ENCODE measurements around the gene PCDHGA7.
"Not testable (repeated sequence)": the region's sequence is repeated elsewhere in the genome, so short reads cannot be mapped to it uniquely, and the experiment has no call there.

Gene PCDHGA7

DNA sequence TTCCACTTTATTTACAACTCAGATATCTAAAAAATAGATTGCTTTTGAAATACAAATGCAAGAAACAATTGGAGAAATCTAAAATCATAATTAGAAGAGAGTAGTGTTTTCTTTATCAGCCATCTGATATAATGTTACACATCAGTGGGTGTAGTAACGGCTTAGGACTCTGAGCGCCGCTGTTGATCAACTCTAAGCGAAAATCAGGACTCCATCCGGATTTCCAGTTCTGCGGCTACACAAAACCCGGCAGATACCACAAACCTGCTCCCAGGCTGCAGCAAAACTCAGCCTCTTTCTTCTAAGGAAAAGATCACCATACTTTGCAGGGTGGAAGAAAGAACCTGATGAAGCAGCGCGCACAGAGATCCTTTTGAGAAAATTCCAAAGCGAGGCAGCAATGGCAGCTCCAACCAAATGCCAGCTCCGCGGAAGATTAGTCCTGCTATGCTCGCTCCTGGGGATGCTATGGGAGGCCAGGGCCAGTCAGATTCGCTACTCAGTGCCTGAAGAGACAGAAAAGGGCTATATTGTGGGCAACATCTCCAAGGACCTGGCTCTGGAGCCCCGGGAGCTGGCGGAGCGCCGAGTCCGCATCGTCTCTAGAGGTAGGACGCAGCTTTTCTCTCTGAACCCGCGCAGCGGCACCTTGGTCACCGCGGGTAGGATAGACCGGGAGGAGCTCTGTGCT, 20.2 kb downstream of the PCDHGA7 start, which contains the start of gene PCDHGA9:
Gene PCDHGA9 (plus strand): TSS at position 226 of the 691 bp plus-strand sequence. CDS start 175 bp downstream, at position 401.
- DNase-seq = no peak

DNA sequence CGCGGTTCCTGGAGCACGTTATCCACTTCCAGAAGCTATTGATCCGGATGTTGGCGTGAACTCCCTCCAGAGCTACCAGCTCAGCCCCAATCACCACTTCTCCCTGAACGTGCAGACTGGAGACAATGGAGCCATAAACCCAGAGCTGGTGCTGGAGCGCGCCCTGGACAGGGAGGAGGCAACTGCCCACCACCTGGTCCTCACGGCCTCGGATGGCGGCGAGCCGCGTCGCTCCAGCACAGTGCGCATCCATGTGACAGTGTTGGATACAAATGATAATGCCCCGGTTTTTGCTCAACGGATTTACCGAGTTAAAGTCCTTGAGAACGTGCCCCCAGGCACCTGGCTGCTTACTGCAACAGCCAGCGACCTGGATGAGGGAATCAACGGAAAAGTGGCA, 20.8 kb downstream of the PCDHGA7 start:
- no peak for DNase-seq

DNA sequence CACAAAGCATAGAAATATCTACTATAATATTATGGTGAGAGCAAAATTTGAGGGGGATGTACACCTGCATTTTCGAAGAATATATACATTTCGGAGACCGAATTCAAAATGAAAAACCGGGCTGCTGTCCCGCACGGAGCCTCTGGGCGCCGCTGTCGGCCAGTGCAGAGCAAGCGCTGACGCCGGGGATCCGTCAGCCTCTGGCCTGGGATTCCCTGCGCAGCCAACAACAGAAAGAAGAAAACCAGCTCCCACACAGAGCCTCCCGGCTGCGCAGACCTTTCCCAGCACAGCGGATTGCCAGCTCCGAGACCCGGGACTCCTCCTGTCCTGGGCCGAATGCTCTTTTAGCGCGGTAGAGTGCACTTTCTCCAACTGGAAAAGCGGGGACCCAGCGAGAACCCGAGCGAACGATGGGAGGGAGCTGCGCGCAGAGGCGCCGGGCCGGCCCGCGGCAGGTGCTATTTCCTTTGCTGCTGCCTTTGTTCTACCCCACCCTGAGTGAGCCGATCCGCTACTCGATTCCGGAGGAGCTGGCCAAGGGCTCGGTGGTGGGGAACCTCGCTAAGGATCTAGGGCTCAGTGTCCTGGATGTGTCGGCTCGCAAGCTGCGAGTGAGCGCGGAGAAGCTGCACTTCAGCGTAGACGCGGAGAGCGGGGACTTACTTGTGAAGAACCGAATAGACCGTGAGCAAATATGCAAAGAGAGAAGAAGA, 25.4 kb downstream of the PCDHGA7 start, which contains the start of gene PCDHGB6:
Gene PCDHGB6 (plus strand): TSS at position 232 of the 716 bp plus-strand sequence. CDS start 182 bp downstream, at position 414.
- DNase-seq = peak in 1 of 4 experiments; percentile 21

DNA sequence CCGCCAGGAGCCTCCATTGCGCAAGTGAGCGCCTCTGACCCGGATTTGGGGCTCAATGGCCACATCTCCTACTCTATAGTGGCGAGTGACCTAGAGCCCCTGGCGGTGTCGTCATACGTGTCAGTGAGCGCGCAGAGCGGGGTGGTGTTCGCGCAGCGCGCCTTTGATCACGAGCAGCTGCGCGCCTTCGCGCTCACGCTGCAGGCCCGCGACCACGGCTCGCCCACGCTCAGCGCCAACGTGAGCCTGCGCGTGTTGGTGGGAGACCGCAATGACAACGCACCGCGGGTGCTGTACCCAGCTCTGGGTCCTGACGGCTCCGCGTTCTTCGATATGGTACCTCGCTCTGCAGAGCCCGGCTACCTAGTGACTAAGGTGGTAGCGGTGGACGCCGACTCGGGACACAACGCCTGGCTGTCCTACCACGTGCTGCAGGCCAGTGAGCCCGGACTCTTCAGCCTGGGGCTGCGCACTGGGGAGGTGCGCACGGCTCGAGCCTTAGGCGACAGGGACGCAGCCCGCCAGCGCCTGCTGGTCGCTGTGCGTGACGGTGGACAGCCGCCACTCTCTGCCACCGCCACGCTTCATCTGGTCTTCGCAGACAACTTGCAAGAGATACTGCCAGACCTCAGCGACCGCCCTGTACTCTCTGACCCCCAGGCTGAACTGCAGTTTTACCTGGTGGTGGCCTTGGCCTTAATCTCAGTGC, 27.2 kb downstream of the PCDHGA7 start:
- no peak for DNase-seq

DNA sequence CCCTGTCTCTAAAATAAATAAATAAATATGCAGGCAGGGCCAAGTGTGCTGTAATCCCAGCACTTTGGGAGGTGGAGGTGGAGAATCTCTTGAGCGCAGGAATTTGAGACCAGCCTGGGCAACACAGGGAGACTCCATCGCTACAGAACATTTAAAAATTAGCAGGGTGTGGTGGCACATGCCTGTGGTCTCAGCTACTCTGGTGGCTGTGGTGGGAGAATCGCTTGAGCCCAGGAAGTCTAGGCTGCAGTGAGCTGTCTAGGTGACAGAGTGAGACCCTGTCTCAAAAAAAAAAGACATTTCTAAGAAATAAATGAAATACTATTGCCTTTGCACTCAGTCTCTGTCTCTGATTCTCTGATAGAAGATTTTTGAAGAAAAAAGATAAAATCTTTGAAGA, 29.0 kb downstream of the PCDHGA7 start:
- DNase-seq = no peak

DNA sequence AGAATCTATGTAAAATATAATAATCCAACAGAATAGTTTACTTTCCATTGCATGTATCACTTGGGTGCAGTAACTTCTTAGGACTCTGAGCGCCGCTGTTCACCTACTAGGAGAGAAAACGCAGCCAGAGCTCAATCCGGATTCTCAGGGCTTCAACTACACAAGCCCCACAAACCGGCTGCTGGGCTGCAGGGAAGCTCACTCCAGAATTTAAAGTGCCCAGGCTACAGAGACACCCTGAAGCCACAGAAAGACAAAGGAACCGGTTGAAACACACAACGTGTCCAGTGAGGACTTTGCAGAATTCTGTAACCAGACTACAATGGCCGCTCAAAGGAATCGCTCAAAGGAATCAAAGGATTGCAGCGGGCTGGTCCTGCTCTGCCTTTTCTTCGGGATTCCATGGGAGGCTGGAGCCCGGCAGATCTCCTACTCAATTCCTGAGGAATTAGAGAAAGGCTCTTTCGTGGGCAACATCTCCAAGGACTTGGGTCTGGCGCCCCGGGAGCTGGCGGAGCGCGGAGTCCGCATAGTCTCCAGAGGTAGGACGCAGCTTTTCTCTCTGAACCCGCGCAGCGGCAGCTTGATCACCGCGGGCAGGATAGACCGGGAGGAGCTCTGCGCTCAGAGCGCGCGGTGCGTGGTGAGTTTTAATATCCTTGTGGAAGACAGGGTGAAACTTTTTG, 30.5 kb downstream of the PCDHGA7 start, which contains the start of gene PCDHGA10:
Gene PCDHGA10 (plus strand): TSS at position 134 of the 686 bp plus-strand sequence. CDS start 189 bp downstream, at position 323.
- peak in 1 of 4 experiments; percentile 35 for DNase-seq

DNA sequence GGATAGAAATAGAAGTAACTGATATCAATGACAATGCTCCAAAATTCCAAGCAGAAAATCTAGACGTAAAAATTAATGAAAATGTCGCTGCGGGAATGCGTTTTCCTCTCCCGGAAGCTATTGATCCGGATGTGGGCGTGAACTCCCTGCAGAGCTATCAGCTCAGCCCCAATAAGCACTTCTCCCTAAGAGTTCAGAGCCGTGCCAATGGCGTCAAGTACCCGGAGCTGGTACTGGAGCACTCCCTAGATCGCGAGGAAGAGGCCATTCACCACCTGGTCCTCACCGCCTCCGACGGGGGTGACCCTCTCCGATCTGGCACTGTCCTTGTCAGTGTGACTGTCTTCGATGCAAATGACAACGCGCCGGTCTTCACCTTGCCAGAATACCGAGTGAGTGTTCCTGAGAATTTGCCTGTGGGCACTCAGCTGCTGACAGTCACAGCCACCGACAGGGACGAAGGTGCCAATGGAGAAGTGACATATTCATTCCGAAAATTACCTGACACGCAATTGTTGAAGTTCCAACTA, 31.1 kb downstream of the PCDHGA7 start:
- DNase-seq = no peak

DNA sequence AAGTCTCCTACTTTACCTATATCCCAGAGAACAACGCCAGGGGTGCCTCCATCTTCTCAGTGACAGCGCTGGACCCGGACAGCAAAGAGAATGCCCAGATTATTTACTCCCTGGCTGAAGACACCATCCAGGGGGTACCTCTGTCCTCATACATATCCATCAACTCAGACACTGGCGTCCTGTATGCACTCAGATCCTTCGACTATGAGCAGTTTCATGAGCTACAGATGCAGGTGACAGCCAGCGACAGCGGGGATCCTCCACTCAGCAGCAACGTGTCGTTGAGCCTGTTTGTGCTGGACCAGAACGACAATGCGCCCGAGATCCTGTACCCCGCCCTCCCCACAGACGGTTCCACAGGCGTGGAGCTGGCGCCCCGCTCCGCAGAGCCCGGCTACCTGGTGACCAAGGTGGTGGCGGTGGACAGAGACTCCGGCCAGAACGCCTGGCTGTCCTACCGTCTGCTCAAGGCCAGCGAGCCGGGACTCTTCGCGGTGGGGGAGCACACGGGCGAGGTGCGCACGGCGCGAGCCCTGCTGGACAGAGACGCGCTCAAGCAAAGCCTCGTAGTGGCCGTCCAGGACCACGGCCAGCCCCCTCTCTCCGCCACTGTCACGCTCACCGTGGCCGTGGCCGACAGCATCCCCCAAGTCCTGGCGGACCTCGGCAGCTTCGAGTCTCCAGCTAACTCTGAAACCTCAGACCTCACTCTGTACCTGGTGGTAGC, 32.2 kb downstream of the PCDHGA7 start:
- not testable (repeated sequence) for DNase-seq

DNA sequence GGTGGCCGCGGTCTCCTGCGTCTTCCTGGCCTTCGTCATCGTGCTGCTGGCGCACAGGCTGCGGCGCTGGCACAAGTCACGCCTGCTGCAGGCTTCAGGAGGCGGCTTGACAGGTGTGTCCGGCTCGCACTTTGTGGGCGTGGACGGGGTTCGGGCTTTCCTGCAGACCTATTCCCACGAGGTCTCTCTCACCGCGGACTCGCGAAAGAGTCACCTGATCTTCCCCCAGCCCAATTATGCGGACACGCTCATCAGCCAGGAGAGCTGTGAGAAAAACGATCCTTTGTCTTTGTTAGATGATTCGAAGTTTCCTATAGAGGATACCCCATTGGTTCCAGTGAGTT, 32.7 kb downstream of the PCDHGA7 start:
- DNase-seq = not testable (repeated sequence)

DNA sequence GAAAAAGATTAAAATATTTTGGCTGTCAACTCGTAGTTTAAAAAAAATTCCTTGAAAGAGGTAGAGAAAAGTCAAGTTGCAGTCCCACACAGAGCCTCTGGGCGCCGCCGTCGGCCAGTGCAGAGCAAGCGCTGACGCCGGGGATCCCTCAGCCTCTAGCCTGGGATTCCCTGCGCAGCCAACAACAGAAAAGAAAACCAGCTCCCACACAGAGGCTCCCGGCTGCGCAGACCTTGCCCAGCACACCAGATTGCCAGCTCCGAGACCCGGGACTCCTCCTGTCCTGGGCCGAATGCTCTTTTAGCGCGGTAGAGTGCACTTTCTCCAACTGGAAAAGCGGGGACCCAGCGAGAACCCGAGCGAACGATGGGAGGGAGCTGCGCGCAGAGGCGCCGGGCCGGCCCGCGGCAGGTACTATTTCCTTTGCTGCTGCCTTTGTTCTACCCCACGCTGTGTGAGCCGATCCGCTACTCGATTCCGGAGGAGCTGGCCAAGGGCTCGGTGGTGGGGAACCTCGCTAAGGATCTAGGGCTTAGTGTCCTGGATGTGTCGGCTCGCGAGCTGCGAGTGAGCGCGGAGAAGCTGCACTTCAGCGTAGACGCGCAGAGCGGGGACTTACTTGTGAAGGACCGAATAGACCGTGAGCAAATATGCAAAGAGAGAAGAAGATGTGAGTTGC, 35.1 kb downstream of the PCDHGA7 start, which contains the start of gene PCDHGB7:
Gene PCDHGB7 (plus strand): TSS at position 184 of the 679 bp plus-strand sequence. CDS start 183 bp downstream, at position 367.
- DNase-seq = not testable (repeated sequence)

DNA sequence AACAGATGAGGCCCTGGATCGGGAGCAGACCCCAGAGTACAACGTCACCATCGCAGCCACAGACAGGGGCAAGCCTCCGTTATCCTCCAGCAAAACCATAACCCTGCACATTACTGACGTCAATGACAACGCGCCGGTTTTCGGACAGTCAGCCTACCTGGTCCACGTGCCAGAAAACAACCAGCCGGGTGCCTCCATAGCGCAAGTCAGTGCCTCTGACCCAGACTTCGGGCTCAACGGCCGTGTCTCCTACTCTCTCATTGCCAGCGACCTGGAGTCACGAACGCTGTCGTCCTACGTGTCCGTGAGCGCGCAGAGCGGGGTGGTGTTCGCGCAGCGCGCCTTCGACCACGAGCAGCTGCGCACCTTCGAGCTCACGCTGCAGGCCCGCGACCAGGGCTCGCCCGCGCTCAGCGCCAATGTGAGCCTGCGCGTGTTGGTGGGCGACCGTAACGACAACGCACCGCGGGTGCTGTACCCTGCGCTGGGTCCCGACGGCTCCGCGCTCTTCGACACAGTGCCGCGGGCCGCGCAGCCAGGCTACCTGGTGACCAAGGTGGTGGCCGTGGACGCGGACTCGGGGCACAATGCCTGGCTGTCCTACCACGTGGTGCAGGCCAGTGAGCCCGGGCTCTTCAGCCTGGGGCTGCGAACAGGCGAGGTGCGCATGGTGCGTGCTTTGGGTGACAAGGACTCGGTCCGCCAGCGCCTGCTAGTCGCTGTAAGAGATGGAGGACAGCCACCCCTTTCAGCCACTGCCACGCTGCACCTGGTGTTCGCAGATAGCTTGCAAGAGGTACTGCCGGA, 36.7 kb downstream of the PCDHGA7 start:
- no peak for DNase-seq

DNA sequence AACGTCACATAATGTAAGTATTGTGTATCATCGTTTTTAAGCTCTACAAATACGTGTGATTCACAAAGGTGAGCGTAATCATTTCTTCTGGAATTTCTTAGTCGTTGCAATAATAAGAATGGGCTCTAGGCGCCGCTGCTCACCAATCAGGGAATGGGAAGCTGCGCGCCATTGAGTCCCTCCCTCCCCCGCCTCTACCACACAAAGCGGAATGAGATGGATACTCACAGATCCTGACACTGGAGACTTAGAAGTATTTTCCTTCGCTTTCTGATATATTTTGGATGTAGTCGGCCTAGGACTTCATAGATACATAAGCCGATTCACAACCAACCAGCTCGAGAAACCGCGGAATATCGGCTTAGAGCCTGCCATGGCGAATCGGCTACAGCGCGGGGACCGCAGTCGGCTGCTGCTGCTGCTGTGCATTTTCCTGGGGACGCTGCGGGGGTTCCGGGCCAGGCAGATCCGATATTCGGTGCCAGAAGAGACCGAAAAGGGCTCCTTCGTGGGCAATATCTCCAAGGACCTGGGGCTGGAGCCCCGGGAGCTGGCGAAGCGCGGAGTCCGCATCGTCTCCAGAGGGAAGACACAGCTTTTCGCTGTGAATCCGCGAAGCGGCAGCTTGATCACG, 38.4 kb downstream of the PCDHGA7 start, which contains the start of gene PCDHGA11:
Gene PCDHGA11 (plus strand): TSS at position 197 of the 634 bp plus-strand sequence. CDS start 177 bp downstream, at position 374.
- DNase-seq = no peak

DNA sequence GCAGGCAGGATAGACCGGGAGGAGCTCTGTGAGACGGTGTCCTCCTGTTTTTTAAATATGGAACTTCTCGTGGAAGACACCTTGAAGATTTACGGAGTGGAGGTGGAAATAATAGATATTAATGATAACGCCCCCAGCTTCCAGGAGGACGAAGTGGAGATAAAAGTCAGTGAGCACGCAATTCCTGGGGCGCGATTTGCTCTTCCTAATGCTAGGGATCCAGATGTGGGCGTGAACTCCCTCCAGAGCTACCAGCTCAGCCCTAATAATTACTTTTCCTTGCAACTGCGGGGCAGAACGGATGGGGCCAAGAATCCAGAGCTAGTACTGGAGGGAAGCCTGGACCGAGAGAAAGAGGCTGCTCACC, 38.9 kb downstream of the PCDHGA7 start:
- DNase-seq = no peak

DNA sequence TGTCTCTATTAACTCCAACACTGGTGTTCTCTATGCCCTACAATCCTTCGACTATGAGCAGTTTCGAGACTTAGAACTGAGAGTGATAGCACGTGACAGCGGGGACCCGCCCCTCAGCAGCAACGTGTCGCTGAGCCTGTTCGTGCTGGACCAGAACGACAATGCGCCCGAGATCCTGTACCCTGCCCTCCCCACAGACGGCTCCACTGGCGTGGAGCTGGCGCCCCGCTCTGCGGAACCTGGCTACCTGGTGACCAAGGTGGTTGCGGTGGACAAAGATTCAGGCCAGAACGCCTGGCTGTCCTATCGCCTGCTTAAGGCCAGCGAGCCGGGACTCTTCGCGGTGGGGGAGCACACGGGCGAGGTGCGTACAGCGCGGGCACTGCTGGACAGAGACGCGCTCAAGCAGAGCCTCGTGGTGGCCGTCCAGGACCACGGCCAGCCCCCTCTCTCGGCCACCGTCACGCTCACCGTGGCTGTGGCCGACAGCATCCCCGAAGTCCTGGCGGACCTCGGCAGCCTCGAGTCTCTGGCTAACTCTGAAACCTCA, 40.3 kb downstream of the PCDHGA7 start:
- DNase-seq = no peak

DNA sequence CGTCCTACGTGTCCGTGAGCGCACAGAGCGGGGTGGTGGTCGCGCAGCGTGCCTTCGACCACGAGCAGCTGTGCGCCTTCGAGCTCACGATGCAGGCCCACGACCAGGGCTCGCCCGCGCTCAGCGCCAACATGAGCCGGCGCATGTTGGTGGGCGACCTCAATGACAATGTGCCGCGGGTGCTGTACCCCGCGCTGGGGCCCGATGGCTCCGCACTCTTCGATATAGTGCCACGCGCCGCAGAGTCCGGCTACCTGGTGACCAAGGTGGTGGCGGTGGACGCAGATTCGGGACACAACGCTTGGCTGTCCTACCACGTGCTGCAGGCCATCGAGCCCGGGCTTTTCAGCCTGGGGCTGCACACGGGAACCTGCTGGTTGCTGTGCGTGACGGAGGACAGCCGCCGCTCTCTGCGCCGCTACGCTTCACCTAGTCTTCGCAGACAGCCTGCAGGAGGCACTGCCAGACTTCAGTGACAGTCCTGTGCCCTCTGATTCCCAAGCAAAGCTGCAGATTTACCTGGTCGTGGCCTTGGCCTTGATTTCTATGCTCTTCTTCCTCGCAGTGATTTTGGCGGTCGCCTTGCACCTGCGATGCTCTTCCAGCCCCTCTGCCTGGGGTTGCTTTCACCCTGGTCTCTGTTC, 45.4 kb downstream of the PCDHGA7 start:
- no peak for DNase-seq

DNA sequence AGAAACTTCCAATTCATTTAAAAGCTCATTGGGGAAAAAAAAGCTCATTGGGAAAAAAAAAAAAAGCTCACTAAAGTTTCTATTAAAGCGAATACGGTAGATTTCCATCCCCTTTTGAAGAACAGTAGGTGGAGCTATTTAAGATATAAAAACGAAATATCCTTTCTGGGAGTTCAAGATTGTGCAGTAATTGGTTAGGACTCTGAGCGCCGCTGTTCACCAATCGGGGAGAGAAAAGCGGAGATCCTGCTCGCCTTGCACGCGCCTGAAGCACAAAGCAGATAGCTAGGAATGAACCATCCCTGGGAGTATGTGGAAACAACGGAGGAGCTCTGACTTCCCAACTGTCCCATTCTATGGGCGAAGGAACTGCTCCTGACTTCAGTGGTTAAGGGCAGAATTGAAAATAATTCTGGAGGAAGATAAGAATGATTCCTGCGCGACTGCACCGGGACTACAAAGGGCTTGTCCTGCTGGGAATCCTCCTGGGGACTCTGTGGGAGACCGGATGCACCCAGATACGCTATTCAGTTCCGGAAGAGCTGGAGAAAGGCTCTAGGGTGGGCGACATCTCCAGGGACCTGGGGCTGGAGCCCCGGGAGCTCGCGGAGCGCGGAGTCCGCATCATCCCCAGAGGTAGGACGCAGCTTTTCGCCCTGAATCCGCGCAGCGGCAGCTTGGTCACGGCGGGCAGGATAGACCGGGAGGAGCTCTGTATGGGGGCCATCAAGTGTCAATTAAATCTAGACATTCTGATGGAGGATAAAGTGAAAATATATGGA, 48.0 kb downstream of the PCDHGA7 start, which contains the start of gene PCDHGA12:
Gene PCDHGA12 (plus strand): TSS at position 176 of the 782 bp plus-strand sequence. CDS start 253 bp downstream, at position 429.
- no peak for DNase-seq

DNA sequence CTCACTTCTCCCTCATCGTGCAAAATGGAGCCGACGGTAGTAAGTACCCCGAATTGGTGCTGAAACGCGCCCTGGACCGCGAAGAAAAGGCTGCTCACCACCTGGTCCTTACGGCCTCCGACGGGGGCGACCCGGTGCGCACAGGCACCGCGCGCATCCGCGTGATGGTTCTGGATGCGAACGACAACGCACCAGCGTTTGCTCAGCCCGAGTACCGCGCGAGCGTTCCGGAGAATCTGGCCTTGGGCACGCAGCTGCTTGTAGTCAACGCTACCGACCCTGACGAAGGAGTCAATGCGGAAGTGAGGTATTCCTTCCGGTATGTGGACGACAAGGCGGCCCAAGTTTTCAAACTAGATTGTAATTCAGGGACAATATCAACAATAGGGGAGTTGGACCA, 48.7 kb downstream of the PCDHGA7 start:
- no peak for DNase-seq

DNA sequence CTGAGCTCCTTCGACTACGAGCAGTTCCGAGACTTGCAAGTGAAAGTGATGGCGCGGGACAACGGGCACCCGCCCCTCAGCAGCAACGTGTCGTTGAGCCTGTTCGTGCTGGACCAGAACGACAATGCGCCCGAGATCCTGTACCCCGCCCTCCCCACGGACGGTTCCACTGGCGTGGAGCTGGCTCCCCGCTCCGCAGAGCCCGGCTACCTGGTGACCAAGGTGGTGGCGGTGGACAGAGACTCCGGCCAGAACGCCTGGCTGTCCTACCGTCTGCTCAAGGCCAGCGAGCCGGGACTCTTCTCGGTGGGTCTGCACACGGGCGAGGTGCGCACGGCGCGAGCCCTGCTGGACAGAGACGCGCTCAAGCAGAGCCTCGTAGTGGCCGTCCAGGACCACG, 49.8 kb downstream of the PCDHGA7 start:
- DNase-seq = not testable (repeated sequence)
